Ureter (tissue), 1 donor: ENCODE data around the gene NEURL3. TPM values are rescaled to one million over a fixed set of nuclear protein-coding genes. Genes with fewer than 3 reads are reported as not detected.

ENCODE experiments used
- DNase-seq: peaks from one replicate; pipeline ENCODE4 v3.0.0-alpha.2; 2020; ENCODE audit warnings: low spot score
- total RNA-seq: library from RNA; stranded (reverse); gene quantifications from one replicate; pipeline ENCODE4 v1.2.4, GENCODE V29; 2023
- donor health status: DM: yes; HTN: yes; CAD: no.

The NEURL3 gene
- total RNA-seq, 1 donor from 2014 or later: 0.70 TPM

GRCh38 chr2:96528006-96528699 is 23.0 kb upstream of the NEURL3 start:
- peak; percentile 82 for DNase-seq

- DNase-seq: no peak
Observed at GRCh38 chr2:96527286-96528005, 22.3 kb upstream of the NEURL3 start.

GRCh38 chr2:96526615-96527285 is 21.6 kb upstream of the NEURL3 start:
- no peak for DNase-seq

GRCh38 chr2:96526101-96526591 is 21.0 kb upstream of the NEURL3 start:
- no peak for DNase-seq

GRCh38 chr2:96525211-96525507 is 20.0 kb upstream of the NEURL3 start:
- no peak for DNase-seq

GRCh38 chr2:96524482-96525210 is 19.5 kb upstream of the NEURL3 start:
- DNase-seq: no peak

- DNase-seq: no peak
Observed at GRCh38 chr2:96523659-96524481, 18.7 kb upstream of the NEURL3 start.

- no peak for DNase-seq
Observed at GRCh38 chr2:96522304-96523203, 17.4 kb upstream of the NEURL3 start.

GRCh38 chr2:96521219-96521618 is 16.1 kb upstream of the NEURL3 start:
- DNase-seq: no peak

GRCh38 chr2:96520697-96521096 is 15.5 kb upstream of the NEURL3 start:
- no peak for DNase-seq

GRCh38 chr2:96520231-96520630 is 15.1 kb upstream of the NEURL3 start:
- no peak for DNase-seq

GRCh38 chr2:96517079-96517478 is 11.9 kb upstream of the NEURL3 start:
- DNase-seq: no peak

GRCh38 chr2:96514521-96514920 is 9.4 kb upstream of the NEURL3 start:
- DNase-seq: peak; percentile 24

GRCh38 chr2:96512341-96512740 is 7.2 kb upstream of the NEURL3 start:
- no peak for DNase-seq

- DNase-seq: no peak
Observed at GRCh38 chr2:96511851-96512250, 6.7 kb upstream of the NEURL3 start.

- no peak for DNase-seq
Observed at GRCh38 chr2:96510931-96511595, 5.9 kb upstream of the NEURL3 start.

GRCh38 chr2:96509847-96510230 is 4.7 kb upstream of the NEURL3 start:
- DNase-seq: no peak

GRCh38 chr2:96509114-96509846 is 4.1 kb upstream of the NEURL3 start:
- DNase-seq: peak; percentile 90

- DNase-seq: no peak
Observed at GRCh38 chr2:96508521-96509113, 3.5 kb upstream of the NEURL3 start.
